ENCODE data around the gene TMUB2.

DNA sequence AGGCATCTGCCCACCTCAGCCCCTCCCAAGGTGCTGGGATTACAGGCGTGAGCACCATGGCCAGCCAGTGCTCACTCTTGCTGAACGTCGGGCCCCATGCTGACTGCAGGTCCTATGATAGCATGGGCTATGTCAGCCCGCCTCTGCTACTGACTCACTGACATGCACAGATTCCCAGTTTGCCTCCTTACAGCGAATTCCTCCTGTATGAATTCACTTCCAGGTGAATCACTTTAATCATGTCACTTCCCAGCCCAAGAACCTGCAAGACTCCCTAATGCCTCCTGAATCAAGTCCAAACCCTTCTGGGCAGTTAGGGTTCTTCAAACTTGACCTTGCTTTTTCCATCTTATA is 48.8 kb downstream of the TMUB2 start:
- TF ChIP-seq, protein P1, sequence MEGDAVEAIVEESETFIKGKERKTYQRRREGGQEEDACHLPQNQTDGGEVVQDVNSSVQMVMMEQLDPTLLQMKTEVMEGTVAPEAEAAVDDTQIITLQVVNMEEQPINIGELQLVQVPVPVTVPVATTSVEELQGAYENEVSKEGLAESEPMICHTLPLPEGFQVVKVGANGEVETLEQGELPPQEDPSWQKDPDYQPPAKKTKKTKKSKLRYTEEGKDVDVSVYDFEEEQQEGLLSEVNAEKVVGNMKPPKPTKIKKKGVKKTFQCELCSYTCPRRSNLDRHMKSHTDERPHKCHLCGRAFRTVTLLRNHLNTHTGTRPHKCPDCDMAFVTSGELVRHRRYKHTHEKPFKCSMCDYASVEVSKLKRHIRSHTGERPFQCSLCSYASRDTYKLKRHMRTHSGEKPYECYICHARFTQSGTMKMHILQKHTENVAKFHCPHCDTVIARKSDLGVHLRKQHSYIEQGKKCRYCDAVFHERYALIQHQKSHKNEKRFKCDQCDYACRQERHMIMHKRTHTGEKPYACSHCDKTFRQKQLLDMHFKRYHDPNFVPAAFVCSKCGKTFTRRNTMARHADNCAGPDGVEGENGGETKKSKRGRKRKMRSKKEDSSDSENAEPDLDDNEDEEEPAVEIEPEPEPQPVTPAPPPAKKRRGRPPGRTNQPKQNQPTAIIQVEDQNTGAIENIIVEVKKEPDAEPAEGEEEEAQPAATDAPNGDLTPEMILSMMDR (tag by site-specific recombination; IDR thresholded peaks at IDR 0.05) = no peak
- no peak for TF ChIP-seq ZNF324 (tag by site-specific recombination; IDR thresholded peaks at IDR 0.05)
- no peak for TF ChIP-seq ZBTB21 (tag by site-specific recombination; IDR thresholded peaks at IDR 0.05)
- no peak for TF ChIP-seq ZBTB7A (tag by site-specific recombination; IDR thresholded peaks at IDR 0.05; ENCODE audit: low read depth)
- TF ChIP-seq SETDB1 (IDR thresholded peaks at IDR 0.05; ENCODE audit: insufficient read length, low read length) = no peak
- TF ChIP-seq ZNF121 (tag by site-specific recombination; IDR thresholded peaks at IDR 0.05) = no peak

Measured in HEK293 (cell line).